ENCODE data around the gene AGAP1. TPM values are rescaled to one million over a fixed set of nuclear protein-coding genes. Genes with fewer than 3 reads are reported as not detected.

Gene AGAP1
- total and polyA plus RNA-seq, 2 donors (not counting 3 experiments of a cell fraction or from before 2014, with no cell fraction given): 10.2 to 20.9 TPM

DNA sequence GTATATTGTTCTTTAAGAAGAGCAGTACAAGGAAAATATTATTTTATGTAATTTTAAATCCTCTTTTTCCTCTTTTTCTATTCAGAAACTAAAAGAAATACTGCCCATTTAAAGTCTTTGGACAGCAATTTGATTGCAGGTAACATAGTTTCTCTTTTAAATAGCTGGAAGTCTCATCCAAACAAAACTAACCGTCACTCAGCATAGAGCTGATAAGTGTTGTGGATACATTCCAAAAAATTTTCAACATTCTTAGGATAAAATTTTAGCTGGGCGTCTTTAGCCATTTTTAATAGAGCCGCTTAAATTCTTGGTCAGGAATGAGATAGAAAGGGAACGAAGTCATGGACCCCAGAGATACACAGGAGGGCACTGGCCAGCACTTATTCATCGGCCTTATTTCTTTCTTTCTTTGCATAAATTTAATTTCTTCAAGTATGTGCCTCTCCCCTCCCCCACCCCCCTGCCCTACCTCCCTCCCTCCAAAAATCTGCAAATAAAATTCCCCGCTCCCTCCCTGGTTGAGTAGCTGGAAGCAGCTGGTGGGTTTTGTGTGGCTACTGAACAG, 592.6 kb downstream of the AGAP1 start:
- TF ChIP-seq MYC (IDR thresholded peaks at IDR 0.05; ENCODE audit: low read depth, low read length): no peak
- TF ChIP-seq CTCF (IDR thresholded peaks at IDR 0.05; ENCODE audit: extremely low read depth in 1 of 2, insufficient read depth in 1 of 2, low read depth in 1 of 2, low read length in 2 of 2): no peak
- TF ChIP-seq GATA2 (IDR thresholded peaks at IDR 0.05; ENCODE audit: insufficient read depth, insufficient read length, low read depth, low read length): no peak
- no peak for TF ChIP-seq JUN (IDR thresholded peaks at IDR 0.05; ENCODE audit: borderline replicate concordance, insufficient read depth, insufficient read length, low read depth)
- no peak for TF ChIP-seq FOS (IDR thresholded peaks at IDR 0.05; ENCODE audit: borderline replicate concordance, insufficient read depth, low read length)
- TF ChIP-seq POLR2AphosphoS5 (IDR thresholded peaks at IDR 0.05; ENCODE audit: insufficient read depth, low read depth, low read length): no peak
- TF ChIP-seq POLR2A (IDR thresholded peaks at IDR 0.05; ENCODE audit: low read depth, low read length): no peak
- no peak for TF ChIP-seq EZH2 (IDR thresholded peaks at IDR 0.05; ENCODE audit: borderline replicate concordance, low read depth, low read length, severe bottlenecking)
- TF ChIP-seq MAX (IDR thresholded peaks at IDR 0.05; ENCODE audit: insufficient read depth, insufficient read length): no peak
- Histone ChIP-seq H3K4me3 (replicated peaks in 1 of 3; ENCODE audit: insufficient read depth in 1 of 3, low read depth in 1 of 3, low read length in 3 of 3) (no peak overlapping the region), H2AFZ (ENCODE audit: low read depth, low read length) (no peak overlapping the region), H3K36me3 (ENCODE audit: control insufficient read depth in 2 of 2, extremely low read depth in 1 of 2, insufficient read depth in 2 of 2, low read length in 2 of 2) (no peaks in the 10 kb centered on the region), H3K4me2 (ENCODE audit: insufficient read depth, low read length) (no peak overlapping the region), H3K79me2 (ENCODE audit: control insufficient read depth, insufficient read depth, low read length) (no peaks in the 10 kb centered on the region), H4K20me1 (replicated peaks; ENCODE audit: control insufficient read depth, extremely low read depth, insufficient read depth, low read length) (no peaks in the 10 kb centered on the region), H3K4me1 (ENCODE audit: control insufficient read depth, extremely low read depth, insufficient read depth, low read length) (peaks cover 6% of the 10 kb centered on the region), H3K9ac (replicated peaks; ENCODE audit: extremely low read depth, insufficient read depth, low read length) (no peak overlapping the region), H3K9me3 (replicated peaks; ENCODE audit: control insufficient read depth, insufficient read depth, low read length) (no peaks in the 10 kb centered on the region), H3K27me3 (ENCODE audit: control insufficient read depth in 2 of 2, insufficient read depth in 2 of 2, low read length in 2 of 2) (no peaks in the 10 kb centered on the region), H3K9me1 (replicated peaks; ENCODE audit: control insufficient read depth, extremely low read depth, insufficient read depth, low read length) (no peaks in the 10 kb centered on the region), H3K27ac (ENCODE audit: insufficient read depth, low read depth, low read length) (no peak overlapping the region)
- ChIA-PET POLR2A (no interaction called here), CTCF (interaction anchor here (0.6 kb wide), 1 partner anchor 307 kb away, joined by 3 read pairs; no protein-coding TSS in a partner anchor)
- DNase-seq (ENCODE audit: low read depth, low spot score) (no peak), FAIRE-seq (no peak)
- dilution Hi-C loops (cut with MboI; ENCODE audit: extremely low pct_ligation_motif_present, low sequenced_read_pairs): no loop called here
- no TSS peak for BruUV-seq (replicated peaks)
- intact Hi-C loops (cut with micrococcal nuclease): no loop called here

All from endothelial cell of umbilical vein (primary cell).